Activated T-cell treated with anti-CD3 and anti-CD28 coated beads, Interleukin-2, amount 50 U/mL, for 1 hour (primary cell): Measurements from ENCODE around the gene RBM44.

ENCODE experiments used
- DNase-seq: peaks from one replicate; pipeline ENCODE4 v3.0.0-alpha.2; 2020

The RBM44 gene

DNA sequence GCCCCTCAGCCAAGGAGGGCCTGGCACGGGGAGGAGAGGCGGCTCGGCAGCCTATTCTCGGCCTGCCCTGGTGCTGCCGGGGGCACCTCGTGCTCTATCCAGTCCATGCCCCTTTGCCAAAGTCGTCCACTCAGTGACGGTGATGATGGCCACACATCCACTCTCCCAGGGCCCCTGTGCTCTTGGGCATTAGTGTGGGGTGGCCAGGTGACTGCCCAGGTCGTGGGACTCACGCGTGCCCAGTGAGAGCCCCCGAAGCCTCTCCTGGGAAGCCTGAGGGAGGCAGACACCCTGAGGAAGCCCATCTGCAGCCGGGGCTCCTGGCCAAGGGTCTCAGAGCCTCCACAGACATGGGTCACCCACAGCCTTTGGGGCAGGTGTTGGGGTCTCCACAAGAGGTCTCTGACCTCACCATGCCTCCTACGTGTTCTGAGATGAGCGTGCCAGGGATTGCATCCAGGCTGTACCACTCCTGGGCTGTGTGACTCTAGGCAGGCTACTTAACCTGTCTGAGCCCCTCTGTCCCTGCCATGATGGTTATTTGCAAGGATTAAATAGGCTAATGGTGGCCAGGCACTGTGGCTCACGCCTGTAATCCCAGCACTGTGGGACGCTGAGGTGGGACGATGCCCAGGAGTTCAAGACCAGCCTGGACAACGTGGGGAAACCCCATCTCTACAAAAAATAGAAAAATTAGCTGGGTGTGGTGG, 73.8 kb downstream of the RBM44 start:
- DNase-seq = no peak

GRCh38 chr2:237873421-237873831, 74.8 kb downstream of the RBM44 start:
- no peak for DNase-seq

DNA sequence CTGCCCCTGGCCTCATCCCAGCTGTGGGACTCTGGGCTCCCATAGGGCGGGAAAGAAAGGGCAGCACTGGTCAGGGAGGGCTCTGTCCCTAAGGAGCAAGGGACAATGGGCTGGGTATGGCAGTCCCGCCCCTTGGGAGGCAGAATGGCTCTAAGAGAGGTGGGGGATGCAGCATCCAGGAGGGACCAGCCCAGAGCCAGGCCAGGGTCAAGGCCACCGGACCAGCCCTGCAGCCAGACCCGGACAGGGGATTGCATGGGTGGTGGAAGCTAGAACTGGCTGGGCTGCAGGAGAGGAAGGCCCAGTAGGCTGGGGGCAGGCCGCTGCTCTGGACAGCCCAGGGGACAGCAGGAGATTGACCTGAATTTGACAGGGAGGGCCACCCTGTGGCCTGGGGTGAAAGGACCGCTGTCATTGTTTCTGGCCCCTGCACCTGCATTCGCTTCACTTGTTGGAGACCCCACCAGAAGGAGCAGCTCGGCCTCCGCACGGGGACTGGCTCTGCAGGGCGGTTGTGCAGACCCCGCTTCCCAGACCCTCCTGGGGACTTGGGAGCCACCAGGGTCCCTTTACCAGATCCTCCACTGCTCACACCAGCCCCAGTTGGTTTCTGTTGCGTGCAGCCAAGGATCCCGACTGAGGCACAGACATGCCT, 75.4 kb downstream of the RBM44 start:
- no peak for DNase-seq

DNA sequence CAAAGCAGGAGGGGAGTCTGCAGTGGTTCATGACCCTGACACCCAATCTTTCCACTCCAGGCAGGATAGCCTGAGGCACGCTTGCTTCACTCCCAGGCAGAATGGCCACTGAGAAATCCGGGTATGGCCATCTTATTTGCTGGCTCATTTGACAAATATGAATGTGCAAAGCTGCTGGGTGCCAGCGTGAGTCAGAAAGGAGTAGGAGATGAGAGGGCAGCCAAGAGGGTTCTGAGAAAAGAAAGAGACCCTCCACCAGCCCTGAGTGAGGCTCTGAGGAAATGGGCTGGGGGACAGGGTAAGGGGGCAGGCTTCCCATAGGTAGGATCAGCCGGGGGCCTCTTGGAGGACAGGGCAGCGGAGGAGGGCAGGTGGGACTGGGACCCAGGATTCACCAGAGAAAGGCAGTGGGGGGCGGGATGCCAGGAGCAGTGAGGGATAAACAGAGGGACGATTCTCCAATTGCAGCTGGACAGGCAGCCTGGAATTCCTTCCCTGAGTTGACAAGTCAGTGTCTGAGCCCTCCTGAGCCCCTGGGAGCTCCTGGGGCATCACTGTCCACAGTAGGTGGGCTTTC, 76.1 kb downstream of the RBM44 start:
- no peak for DNase-seq

DNA sequence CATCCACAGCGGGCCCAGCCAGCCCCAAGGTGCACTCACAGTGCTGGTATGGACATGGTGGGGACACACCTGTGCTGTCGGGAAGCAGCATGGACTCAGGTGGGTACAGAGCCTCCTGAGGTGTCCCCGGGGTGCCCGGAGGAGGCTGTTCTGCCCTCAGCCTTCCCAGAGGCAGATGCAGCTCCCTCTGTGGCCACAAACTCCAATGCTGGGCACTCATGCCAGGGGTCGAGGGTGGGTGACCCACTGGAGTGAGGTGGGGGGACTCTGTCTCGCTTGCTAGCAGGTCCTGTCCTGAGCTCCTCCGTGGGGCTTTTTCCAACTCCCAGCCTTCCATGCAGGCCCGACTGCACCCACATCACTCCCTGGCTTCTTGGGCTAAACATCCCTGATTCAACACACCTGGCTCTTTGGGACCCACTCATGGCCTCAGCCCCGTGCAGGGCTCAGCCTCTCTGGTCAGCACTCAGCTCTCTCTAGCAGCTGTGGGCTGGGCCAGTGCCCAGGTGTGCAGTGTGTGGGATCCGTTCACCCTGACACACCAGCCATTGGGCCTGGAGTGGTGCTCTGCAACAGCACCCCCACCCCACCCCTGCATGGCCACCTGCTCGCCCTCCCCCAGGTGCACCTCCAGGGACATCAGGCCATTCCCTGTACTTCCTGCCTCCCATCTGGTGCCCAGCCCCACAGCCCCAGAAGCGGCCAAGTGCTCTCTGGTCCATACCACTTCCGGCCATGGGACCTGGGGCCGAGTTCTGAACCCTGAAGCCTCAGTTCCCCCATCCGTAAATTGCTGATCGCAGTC, 76.9 kb downstream of the RBM44 start:
- no peak for DNase-seq

DNA sequence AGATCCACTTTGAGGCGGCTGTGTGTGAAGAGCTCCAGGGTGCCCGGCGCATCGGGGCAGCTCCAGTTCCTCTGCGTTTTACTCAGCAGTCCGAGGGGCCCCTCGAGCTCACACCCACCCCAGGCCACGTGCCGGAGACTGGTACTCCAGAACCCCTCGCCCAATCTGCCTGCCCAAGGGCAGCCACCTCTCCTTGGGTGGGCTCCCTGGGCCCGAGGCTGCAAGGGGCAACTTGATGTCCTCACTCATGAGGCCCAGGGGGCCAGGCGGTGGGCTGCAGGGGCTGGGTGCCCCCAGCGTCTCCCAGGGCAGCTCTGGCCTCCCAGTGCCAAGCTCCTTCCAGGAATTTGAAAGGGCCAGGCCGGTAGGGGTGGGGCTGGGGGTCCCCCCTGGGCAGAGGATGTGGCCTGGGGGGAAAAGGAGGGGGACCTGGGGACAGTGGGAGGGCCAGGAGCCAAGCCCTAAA, 77.5 kb downstream of the RBM44 start:
- DNase-seq = no peak

DNA sequence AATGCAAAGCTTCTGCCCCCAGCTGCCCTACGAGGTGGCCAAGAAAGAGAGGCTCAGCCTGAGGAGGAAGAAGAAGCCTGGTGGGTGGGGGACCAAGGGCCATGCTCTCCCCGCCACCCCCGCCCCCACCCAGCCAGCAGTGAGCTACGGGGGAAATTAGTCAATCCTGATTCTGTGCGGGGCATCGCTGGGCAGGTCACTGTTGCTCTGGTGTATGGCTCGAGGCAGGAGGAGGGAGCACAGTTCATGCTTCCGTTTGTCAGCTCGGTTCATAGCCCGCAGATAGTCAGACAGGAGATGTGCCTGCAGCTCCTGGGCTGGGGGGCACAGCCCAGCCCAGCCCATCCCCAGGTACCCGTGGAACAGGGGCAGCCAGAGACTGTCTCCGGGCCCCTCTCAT, 78.0 kb downstream of the RBM44 start:
- DNase-seq = no peak

GRCh38 chr2:237876951-237877491, 78.4 kb downstream of the RBM44 start:
- DNase-seq = no peak

- DNase-seq = no peak
These were observed 79.2 kb downstream of the RBM44 start for GRCh38 chr2:237877576-237878307.

DNA sequence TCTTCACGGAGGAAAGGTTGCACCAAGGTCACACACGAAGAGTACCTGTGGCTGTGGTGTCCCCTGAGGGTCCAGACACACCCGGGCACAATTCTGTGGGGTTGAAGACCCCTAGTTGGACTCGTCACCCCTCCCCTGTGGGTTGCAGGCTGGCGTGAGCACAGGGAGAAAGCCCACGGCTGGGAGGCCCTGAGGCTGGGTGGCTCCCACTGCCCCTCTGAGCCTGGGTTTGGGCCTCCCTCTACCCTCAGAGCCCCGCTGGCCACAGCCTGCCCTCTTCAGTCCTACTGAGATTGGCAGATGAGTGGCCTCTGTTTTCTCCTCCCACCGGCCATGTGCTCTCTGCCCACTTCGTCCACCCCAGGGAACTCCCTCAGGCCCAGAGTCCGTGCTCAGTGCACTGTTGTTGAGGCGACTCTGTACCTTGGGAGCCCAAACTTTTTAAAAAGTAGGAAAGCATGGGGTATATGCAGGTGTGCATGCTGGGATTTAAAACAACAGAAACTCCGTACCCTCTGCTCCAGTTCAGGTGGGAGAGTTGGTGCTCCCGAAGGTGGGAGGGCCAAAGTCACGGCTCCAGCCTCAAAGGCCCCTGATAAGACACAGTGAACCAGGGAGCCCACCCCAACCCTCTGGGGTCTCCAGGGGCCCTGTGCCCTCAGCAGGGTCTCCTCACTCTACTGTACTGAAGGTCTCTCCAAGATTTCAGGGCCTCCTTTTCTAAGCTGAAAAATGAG, 79.9 kb downstream of the RBM44 start:
- DNase-seq = no peak

DNA sequence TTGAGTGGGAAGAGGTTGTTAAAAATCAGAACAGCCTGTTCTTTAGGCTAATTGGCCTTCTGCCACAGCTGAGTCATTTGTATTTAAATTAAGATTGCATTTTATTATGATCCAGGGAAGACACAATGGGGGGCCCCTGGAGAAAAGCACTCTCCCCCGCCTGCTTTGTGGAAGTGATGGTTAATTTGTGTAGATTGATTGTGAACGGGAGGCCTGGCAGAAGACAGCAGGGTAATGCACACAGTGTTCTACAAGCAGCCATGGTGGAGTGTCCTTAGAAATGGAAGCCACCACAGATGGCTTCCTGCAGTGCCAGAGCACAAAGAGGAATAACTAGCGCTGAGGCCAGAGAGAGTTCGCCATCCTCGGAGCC, 80.5 kb downstream of the RBM44 start:
- no peak for DNase-seq

- DNase-seq = no peak
These were observed 81.5 kb downstream of the RBM44 start for GRCh38 chr2:237879991-237880560.

DNA sequence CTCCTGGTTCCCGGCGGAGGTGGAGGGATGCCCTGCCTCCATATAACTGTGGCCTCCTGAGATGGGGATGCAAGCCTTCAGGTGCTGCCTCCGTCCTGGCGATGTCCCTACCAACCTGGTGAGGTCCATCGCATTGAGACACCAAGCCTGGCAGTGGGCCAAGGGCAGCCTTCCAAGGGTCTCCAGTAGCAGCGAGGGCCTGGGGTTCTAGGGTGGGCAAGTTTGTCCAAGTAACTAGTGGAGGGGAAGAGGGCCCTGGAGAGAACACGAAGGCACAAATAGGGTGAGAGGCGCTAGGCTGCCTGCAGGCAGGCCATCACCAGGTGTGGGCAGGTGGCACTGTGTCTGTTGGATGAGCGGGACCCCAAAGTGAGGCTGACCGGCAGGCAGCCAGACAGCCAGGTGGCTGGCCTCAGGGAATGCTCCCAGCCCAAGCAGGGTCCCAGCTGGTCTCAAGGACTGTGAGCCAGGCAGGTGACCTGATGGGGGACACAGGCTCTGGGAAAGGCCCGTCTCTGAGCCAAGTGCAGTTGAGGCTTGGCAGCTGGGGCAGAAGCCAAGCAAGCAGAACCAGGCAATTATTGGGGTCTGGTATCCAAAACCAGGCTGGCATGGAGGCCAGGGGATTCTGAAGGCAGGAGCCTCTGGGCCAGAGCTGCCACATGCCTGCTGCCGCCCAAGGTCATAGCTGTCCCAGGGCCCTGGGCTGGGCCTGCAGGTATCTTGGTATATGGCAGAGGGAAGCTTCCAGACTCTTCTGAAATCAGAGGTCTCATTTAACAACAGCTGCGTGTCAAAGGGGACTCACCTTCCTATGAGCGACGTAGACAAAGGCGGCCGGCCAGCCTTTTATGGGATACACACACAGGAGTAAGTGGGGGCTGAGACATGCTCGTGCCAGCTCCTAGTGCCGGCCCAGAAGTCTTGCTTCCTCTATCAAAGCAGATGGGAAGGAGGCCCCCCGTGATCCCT, 84.2 kb downstream of the RBM44 start:
- DNase-seq = no peak

- DNase-seq = no peak
These were observed 85.4 kb downstream of the RBM44 start for GRCh38 chr2:237883951-237884446.

DNA sequence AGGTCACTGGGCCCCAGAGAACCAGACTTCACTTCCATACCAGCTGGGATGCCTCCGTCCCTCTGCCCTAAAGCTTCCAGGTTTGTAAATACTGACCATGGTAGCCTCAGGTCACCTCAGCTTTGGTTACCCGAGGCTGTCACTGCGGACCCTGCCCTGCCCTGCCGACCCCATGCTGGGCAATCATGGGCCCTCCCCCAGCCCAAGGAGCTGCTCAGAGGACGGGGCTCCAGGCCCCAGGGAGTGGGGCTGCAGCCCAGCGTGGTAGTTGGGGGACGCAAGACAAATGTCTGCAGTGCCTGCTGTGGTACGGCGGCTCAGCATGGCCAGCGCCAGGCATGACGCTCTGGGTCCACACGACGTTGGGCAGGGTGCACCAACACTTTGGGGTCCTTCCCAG, 86.1 kb downstream of the RBM44 start:
- DNase-seq = no peak

DNA sequence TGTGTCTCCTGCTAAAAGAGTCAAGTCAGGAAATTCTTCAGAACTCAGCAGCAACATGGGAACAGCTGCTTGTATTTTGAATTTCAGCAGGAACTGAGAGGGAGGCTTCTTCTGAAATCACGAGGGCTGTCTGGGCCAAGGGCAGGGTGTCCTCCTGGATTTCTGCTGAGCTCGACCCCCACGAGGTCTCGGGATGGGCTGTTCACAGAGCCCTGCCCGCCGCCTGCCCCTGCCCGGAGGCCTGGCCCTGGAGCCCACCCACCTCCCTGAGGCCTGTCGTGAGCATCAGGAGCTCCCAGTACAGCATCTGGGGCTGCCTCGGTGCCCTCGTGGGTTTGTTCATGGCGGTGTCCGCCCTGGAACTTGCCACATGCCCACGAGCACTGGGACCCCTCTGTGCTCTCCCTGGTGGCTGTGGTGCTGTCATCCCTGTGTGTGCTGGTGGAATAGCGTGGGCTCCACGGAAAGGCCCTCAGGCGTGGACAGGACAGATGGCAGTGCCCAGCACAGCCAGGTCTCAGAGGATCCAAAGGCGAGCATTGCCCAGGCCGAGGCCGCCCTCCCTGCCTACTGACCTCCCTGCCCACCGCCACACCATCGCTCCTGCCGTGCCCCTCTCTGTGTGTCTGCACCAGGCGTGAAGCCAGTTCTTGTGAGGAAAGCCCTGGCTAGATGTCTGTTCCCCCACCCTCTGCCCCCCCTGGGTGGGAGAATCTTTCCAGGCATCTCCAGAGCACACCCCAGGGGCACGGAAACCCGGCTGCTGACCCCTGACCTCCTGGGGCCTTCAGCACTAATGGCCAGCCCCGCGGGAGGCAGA, 86.7 kb downstream of the RBM44 start:
- DNase-seq = no peak

DNA sequence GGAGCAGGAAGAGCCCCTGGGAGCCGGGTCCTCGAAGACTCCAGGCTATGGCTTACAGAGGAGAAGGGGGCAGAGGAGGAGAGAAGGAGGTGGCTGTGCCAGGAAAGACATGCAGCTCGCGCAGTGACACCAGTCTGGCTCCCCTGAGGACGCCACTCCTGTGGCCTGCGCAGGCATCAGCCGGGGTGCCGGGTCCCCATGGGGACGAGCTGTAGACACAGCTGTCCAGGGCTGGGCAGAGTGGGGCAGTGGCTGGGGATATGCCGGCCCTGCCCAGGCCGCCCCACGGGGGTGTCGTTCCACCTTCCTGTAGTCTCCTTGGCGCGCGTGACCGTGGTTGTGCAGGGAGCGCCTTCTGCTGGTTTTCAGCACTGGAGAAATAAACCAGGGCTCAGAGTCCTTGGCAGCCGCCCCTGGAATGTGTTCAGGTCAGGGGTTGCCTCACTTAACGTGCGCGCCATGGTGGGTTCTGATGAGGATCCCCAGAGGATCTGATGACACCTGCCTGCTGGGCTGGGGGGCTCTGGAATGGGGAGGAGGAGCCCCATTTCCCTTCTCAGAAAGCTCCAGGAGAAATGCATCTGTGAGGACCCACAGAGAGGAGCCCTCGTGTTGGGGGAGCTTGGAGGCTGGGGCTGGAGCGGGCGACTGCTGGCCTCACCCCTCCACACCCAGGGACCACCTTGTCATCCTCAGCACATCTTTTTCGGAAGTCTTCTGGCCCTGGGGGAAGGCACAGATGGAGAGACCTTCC, 87.5 kb downstream of the RBM44 start:
- DNase-seq = no peak
